ENCODE results near the gene MARCHF2. TPM values are rescaled to one million over a fixed set of nuclear protein-coding genes. Genes with fewer than 3 reads are reported as not detected.

Gene MARCHF2
- total and polyA plus RNA-seq, 4 donors, result 26.7 to 81.5 (median 47.8) TPM

- Histone ChIP-seq H3K36me3 (ENCODE audit: control insufficient read depth in 4 of 4, insufficient read depth in 4 of 4, low read length in 4 of 4) (peaks cover 0 to 58% (median 45%) of the 10 kb centered on the region in 4 donors), H3K27me3 (ENCODE audit: control insufficient read depth in 3 of 3, insufficient read depth in 3 of 3, low read length in 2 of 3) (no peaks in the 10 kb centered on the region), H3K9me3 (ENCODE audit: control insufficient read depth in 4 of 4, insufficient read depth in 3 of 4, low read length in 3 of 4) (no peaks in the 10 kb centered on the region), H3K9ac (ENCODE audit: insufficient read depth in 1 of 2, low read length in 2 of 2) (no peak overlapping the region), H3K27ac (ENCODE audit: low read depth in 1 of 2, low read length in 1 of 2) (peak overlapping the region in 1 of 2 donors; percentile 53), H3K4me1 (ENCODE audit: control insufficient read depth in 5 of 5, insufficient read depth in 5 of 5, low read length in 5 of 5) (peaks cover 0 to 5% (median 0%) of the 10 kb centered on the region in 5 donors), H3K4me3 (no peak overlapping the region)
- no peak for TF ChIP-seq CTCF (IDR thresholded peaks at IDR 0.05; ENCODE audit: control extremely low read depth, extremely low read depth)
- 67 to 87% methylated on average over 11 of the region's 11 CpGs for WGBS, 2 donors
- DNase-seq, result no peak
- ATAC-seq (ENCODE audit: insufficient read depth, low FRiP score), result no peak
Measured at GRCh38 chr19:8481201-8481600, 68.1 kb downstream of the MARCHF2 start.

- no peak for TF ChIP-seq CTCF (IDR thresholded peaks at IDR 0.05; ENCODE audit: control extremely low read depth, extremely low read depth)
- Histone ChIP-seq H3K4me1 (ENCODE audit: control insufficient read depth in 5 of 5, insufficient read depth in 5 of 5, low read length in 5 of 5) (peaks cover 0 to 5% (median 0%) of the 10 kb centered on the region in 5 donors), H3K27me3 (ENCODE audit: control insufficient read depth in 3 of 3, insufficient read depth in 3 of 3, low read length in 2 of 3) (no peaks in the 10 kb centered on the region), H3K27ac (ENCODE audit: low read depth in 1 of 2, low read length in 1 of 2) (peak overlapping the region in 1 of 2 donors; percentile 3), H3K9me3 (ENCODE audit: control insufficient read depth in 4 of 4, insufficient read depth in 3 of 4, low read length in 3 of 4) (no peaks in the 10 kb centered on the region), H3K9ac (ENCODE audit: insufficient read depth in 1 of 2, low read length in 2 of 2) (no peak overlapping the region), H3K4me3 (no peak overlapping the region), H3K36me3 (ENCODE audit: control insufficient read depth in 4 of 4, insufficient read depth in 4 of 4, low read length in 4 of 4) (peaks cover 0 to 59% (median 46%) of the 10 kb centered on the region in 4 donors)
- 85 to 90% methylated on average over 6 of the region's 6 CpGs for WGBS, 2 donors
- DNase-seq (no peak), ATAC-seq (ENCODE audit: insufficient read depth, low FRiP score) (no peak)
Measured at GRCh38 chr19:8481616-8482015, 68.5 kb downstream of the MARCHF2 start.

GRCh38 chr19:8482696-8483095 lies 69.6 kb downstream of the MARCHF2 start:
- Histone ChIP-seq H3K36me3 (ENCODE audit: control insufficient read depth in 4 of 4, insufficient read depth in 4 of 4, low read length in 4 of 4) (peaks cover 2 to 60% (median 50%) of the 10 kb centered on the region in 4 donors), H3K27me3 (ENCODE audit: control insufficient read depth in 3 of 3, insufficient read depth in 3 of 3, low read length in 2 of 3) (no peaks in the 10 kb centered on the region)

More at GRCh38 chr19:8482696-8483095, 69.6 kb downstream of the MARCHF2 start:
- H3K9ac ChIP-seq (ENCODE audit: insufficient read depth in 1 of 2, low read length in 2 of 2), result no peak overlapping the region
- no peaks in the 10 kb centered on the region for H3K9me3 ChIP-seq (ENCODE audit: control insufficient read depth in 4 of 4, insufficient read depth in 3 of 4, low read length in 3 of 4)
- peaks cover 0 to 5% (median 0%) of the 10 kb centered on the region in 5 donors for H3K4me1 ChIP-seq (ENCODE audit: control insufficient read depth in 5 of 5, insufficient read depth in 5 of 5, low read length in 5 of 5)
- no peak for ATAC-seq (ENCODE audit: insufficient read depth, low FRiP score)
- H3K27ac ChIP-seq (ENCODE audit: low read depth in 1 of 2, low read length in 1 of 2), result no peak overlapping the region
- no peak for DNase-seq
- 94 to 95% methylated on average over 11 of the region's 11 CpGs for WGBS, 2 donors
- TF ChIP-seq CTCF (IDR thresholded peaks at IDR 0.05; ENCODE audit: control extremely low read depth, extremely low read depth), result no peak
- no peak overlapping the region for H3K4me3 ChIP-seq

All from lung (tissue), 12 donors.